Caco-2 (cell line): Measurements from ENCODE around the gene MCM3AP. TPM values are rescaled to one million over a fixed set of nuclear protein-coding genes. Genes with fewer than 3 reads are reported as not detected.

Source experiments
- BruUV-seq: library from RNA; stranded (reverse); fragments of 400-500 nt; replicated peaks from 2 replicates; lab custom pipeline; 2021; lab: Mats Ljungman, UMichigan
- CTCF ChIA-PET: fragments of 300-600 bp; sonication (Branson Sonifier 250); formaldehyde crosslinking; loops from one replicate; lab custom pipeline; 2022; ENCODE audit warnings: antibody characterized with exemption; lab: Charles Lee
- POLR2A ChIA-PET: fragments of 300-600 bp; sonication (Branson Sonifier 250); formaldehyde crosslinking; loops from one replicate; lab custom pipeline; 2022; ENCODE audit warnings: antibody characterized with exemption; lab: Charles Lee
- DNase-seq, 2 experiments: peaks; one replicate each; pipeline versions ENCODE4 v3.0.0 to v3.0.0-alpha.2; 2020 to 2022
- H3K27me3 ChIP-seq: replicated peaks from 2 replicates; pipeline ENCODE4 v1.6.0; 2011; ENCODE audit warnings: low read length; ENCODE audit not compliant: control insufficient read depth, insufficient read depth
- H3K36me3 ChIP-seq: 2 replicates; pipeline ENCODE4 v1.5.1; 2011; ENCODE audit warnings: low read length; ENCODE audit not compliant: control insufficient read depth, insufficient read depth
- H3K4me1 ChIP-seq: fragments of 250-450 bp; sonication (Bioruptor Pico); 2 replicates; pipeline ENCODE4 v1.5.1; 2020; ENCODE audit warnings: mild to moderate bottlenecking
- H3K4me3 ChIP-seq: 2 replicates; pipeline ENCODE4 v1.5.1; 2011; ENCODE audit warnings: low read depth, mild to moderate bottlenecking, control low read depth, low read length
- H3K9me3 ChIP-seq: fragments of 250-450 bp; sonication (Bioruptor Pico); 2 replicates; pipeline ENCODE4 v1.5.1; 2020; ENCODE audit warnings: mild to moderate bottlenecking, moderate library complexity
- H3K27ac Mint-ChIP-seq: one replicate; pipeline ENCODE4 v1.8.0; 2022; ENCODE audit warnings: mixed read lengths; ENCODE audit not compliant: unreplicated experiment
- H3K27me3 Mint-ChIP-seq: one replicate; pipeline ENCODE4 v1.8.0; 2022; ENCODE audit warnings: mixed read lengths; ENCODE audit not compliant: insufficient read depth, unreplicated experiment
- H3K36me3 Mint-ChIP-seq: one replicate; pipeline ENCODE4 v1.8.0; 2022; ENCODE audit warnings: mild to moderate bottlenecking, mixed read lengths; ENCODE audit not compliant: insufficient read depth, unreplicated experiment
- H3K4me1 Mint-ChIP-seq: one replicate; pipeline ENCODE4 v1.8.0; 2022; ENCODE audit warnings: low read depth, mixed read lengths; ENCODE audit not compliant: unreplicated experiment
- H3K4me3 Mint-ChIP-seq: one replicate; pipeline ENCODE4 v1.8.0; 2022; ENCODE audit warnings: mild to moderate bottlenecking, moderate library complexity, mixed read lengths; ENCODE audit not compliant: unreplicated experiment
- H3K9me3 Mint-ChIP-seq: one replicate; pipeline ENCODE4 v1.8.0; 2022; ENCODE audit warnings: mixed read lengths; ENCODE audit not compliant: unreplicated experiment
- CTCF ChIP-seq, 2 experiments: fragments of 200-600 bp in 1 of 2; IDR thresholded peaks; 1 replicate in 1 of 2; 2 replicates in 1 of 2; pipeline versions ENCODE4 v1.5.1 to v1.8.0; 2011 to 2022; ENCODE audit warnings: antibody characterized with exemption in 1 of 2, control low read depth in 1 of 2, inconsistent platforms in 1 of 2, low read depth in 1 of 2, low read length in 1 of 2, mild to moderate bottlenecking in 1 of 2, moderate library complexity in 1 of 2; ENCODE audit not compliant: insufficient read depth in 1 of 2, severe bottlenecking in 1 of 2, unreplicated experiment in 1 of 2
- intact Hi-C: fragments of 100-400 bp; cut with micrococcal nuclease; formaldehyde crosslinking; loops from one replicate; pipeline ENCODE4 v1.10.0; 2022; ENCODE audit not compliant: unreplicated experiment
- total RNA-seq: library from RNA; stranded (reverse); gene quantifications from 2 replicates; pipeline ENCODE4 v1.2.3, GENCODE V29; 2022

The MCM3AP gene
- total RNA-seq, 1 experiment from 2014 or later, result 88.1 TPM

- no peak for DNase-seq
- Histone ChIP-seq H3K36me3 (no peaks in the 10 kb centered on the region; the same call in 1 of the 2 replicates), H3K4me3 (no peak overlapping the region), H3K27me3 (no peaks in the 10 kb centered on the region), H3K9me3 (no peaks in the 10 kb centered on the region), H3K4me1 (peaks cover 20% of the 10 kb centered on the region)
- Mint-ChIP-seq H3K27me3 (no peaks in the 10 kb centered on the region), H3K36me3 (peaks cover 61% of the 10 kb centered on the region), H3K27ac (no peak overlapping the region), H3K4me1 (peaks cover 20% of the 10 kb centered on the region), H3K4me3 (no peak overlapping the region), H3K9me3 (no peaks in the 10 kb centered on the region)
- no TSS peak for BruUV-seq
- intact Hi-C loops, result loop anchor here (10.0 kb wide), 1 partner anchor 78 kb away; no protein-coding TSS in a partner anchor
- POLR2A ChIA-PET, result no interaction called here
- CTCF ChIA-PET, result no interaction called here
- TF ChIP-seq CTCF (IDR thresholded peaks at IDR 0.05; ENCODE audit: insufficient read depth in 1 of 2, low read depth in 1 of 2, low read length in 1 of 2, severe bottlenecking in 1 of 2, unreplicated experiment in 1 of 2), result no peak
These were observed 62.2 kb downstream of the MCM3AP start for GRCh38 chr21:46223217-46223616.

GRCh38 chr21:46222436-46223116 lies 62.8 kb downstream of the MCM3AP start:
- Histone ChIP-seq H3K9me3 (no peaks in the 10 kb centered on the region), H3K4me1 (peaks cover 20% of the 10 kb centered on the region), H3K4me3 (no peak overlapping the region), H3K36me3 (no peaks in the 10 kb centered on the region; the same call in 1 of the 2 replicates), H3K27me3 (no peaks in the 10 kb centered on the region)
- Mint-ChIP-seq H3K27me3 (no peaks in the 10 kb centered on the region), H3K27ac (no peak overlapping the region), H3K36me3 (peaks cover 54% of the 10 kb centered on the region), H3K4me3 (no peak overlapping the region), H3K4me1 (peaks cover 20% of the 10 kb centered on the region), H3K9me3 (no peaks in the 10 kb centered on the region)
- CTCF ChIA-PET, result no interaction called here
- no TSS peak for BruUV-seq
- no peak for TF ChIP-seq CTCF (IDR thresholded peaks at IDR 0.05; ENCODE audit: insufficient read depth in 1 of 2, low read depth in 1 of 2, low read length in 1 of 2, severe bottlenecking in 1 of 2, unreplicated experiment in 1 of 2)
- POLR2A ChIA-PET, result no interaction called here
- intact Hi-C loops, result loop anchor here (10.0 kb wide), 1 partner anchor 78 kb away; no protein-coding TSS in a partner anchor
- no peak for DNase-seq

DNA sequence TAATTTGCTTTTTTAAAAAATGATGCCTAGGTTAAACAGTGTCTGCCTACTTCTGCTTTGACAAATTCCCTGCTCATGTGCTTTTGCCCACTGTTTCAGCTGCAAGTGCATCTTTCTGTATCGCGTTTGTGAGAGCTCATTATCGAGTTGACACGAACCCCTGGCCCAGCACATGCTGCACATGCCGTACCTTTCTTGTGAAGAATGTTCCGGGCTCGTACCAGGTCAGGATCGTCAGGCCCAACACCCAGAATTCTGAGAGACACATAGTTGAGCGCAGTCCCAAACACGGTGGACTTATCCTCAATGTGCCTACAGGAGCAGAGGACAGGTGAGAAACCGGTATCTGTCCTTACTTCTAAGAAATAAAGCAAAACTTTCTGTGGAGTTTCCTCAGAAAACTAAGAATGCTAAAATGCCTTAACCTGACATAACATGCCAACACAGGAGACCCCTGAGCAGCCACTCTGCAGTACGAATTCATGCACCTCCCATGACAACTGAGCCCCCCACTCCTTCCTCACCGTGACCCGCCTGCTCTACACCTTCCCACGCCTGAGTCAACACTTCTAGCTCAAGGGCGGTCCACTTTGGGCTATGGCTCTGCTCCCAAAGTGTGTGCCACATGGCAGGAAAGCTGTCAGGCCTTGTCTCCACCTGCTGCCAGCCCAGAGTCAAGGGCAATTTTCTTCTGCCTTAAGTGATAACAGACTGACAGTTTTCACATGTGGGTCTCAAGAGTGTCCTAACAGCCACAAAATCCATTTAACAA lies 63.6 kb downstream of the MCM3AP start:
- no peak overlapping the region for H3K4me3 ChIP-seq
- no peaks in the 10 kb centered on the region for H3K9me3 ChIP-seq
- Mint-ChIP-seq H3K36me3 (peaks cover 48% of the 10 kb centered on the region), H3K27me3 (no peaks in the 10 kb centered on the region), H3K9me3 (no peaks in the 10 kb centered on the region), H3K4me1 (peaks cover 14% of the 10 kb centered on the region), H3K27ac (no peak overlapping the region), H3K4me3 (no peak overlapping the region)
- no TSS peak for BruUV-seq
- ChIA-PET CTCF (no interaction called here), POLR2A (no interaction called here)
- TF ChIP-seq CTCF (IDR thresholded peaks at IDR 0.05; ENCODE audit: insufficient read depth in 1 of 2, low read depth in 1 of 2, low read length in 1 of 2, severe bottlenecking in 1 of 2, unreplicated experiment in 1 of 2), result no peak
- no peaks in the 10 kb centered on the region for H3K27me3 ChIP-seq
- no peak for DNase-seq
- no peaks in the 10 kb centered on the region; the same call in 1 of the 2 replicates for H3K36me3 ChIP-seq
- intact Hi-C loops, result loop anchor here (10.0 kb wide), 1 partner anchor 77 kb away; no protein-coding TSS in a partner anchor
- peaks cover 14% of the 10 kb centered on the region for H3K4me1 ChIP-seq
